Endothelial cell of umbilical vein (primary cell): ENCODE measurements around the gene ANO7. TPM values are rescaled to one million over a fixed set of nuclear protein-coding genes. Genes with fewer than 3 reads are reported as not detected.

Experiments
- BruUV-seq: library from RNA; stranded (reverse); fragments of 400-500 nt; replicated peaks from 2 replicates; lab custom pipeline; 2021; lab: Mats Ljungman, UMichigan
- CTCF ChIA-PET: fragments of 300-600, 350-600 bp; sonication (Branson Sonifier 250); formaldehyde crosslinking; loops from one replicate; lab custom pipeline; 2021; ENCODE audit warnings: antibody characterized with exemption, inconsistent platforms; lab: Charles Lee
- POLR2A ChIA-PET: fragments of 300-600, 350-600 bp; sonication (Branson Sonifier 250); formaldehyde crosslinking; loops from one replicate; lab custom pipeline; 2021; ENCODE audit warnings: antibody characterized with exemption, inconsistent platforms; lab: Charles Lee
- DNase-seq: peaks from one replicate; pipeline ENCODE4 v3.0.0-alpha.2; 2011; ENCODE audit warnings: low read depth, low spot score
- FAIRE-seq: peaks from 2 replicates; lab custom pipeline; 2011; peaks lifted over from hg19 to GRCh38; lab: Jason Lieb, UNC
- H2AFZ ChIP-seq: 2 replicates; pipeline ENCODE4 v1.6.0; 2012; ENCODE audit warnings: low read depth, low read length, control low read depth, inconsistent platforms
- H3K27ac ChIP-seq: 2 replicates; pipeline ENCODE4 v1.5.1; 2011; ENCODE audit warnings: low read depth, mild to moderate bottlenecking, control low read depth, low read length, moderate library complexity; ENCODE audit not compliant: insufficient read depth
- H3K27me3 ChIP-seq, 2 experiments: 2 replicates each; pipeline versions ENCODE4 v1.6.0 to v1.6.1; 2011; ENCODE audit warnings: low read length in 2 of 2, mixed read lengths in 1 of 2; ENCODE audit not compliant: control insufficient read depth in 2 of 2, insufficient read depth in 2 of 2
- H3K36me3 ChIP-seq, 2 experiments: 2 replicates in 1 of 2; 3 replicates in 1 of 2; pipeline ENCODE4 v1.5.1; 2011; ENCODE audit warnings: low read length in 2 of 2, mild to moderate bottlenecking in 1 of 2, moderate library complexity in 1 of 2; ENCODE audit not compliant: control insufficient read depth in 2 of 2, insufficient read depth in 2 of 2; ENCODE audit errors: extremely low read depth in 1 of 2
- H3K4me1 ChIP-seq: 3 replicates; pipeline ENCODE4 v1.5.1; 2011; ENCODE audit warnings: mild to moderate bottlenecking, low read length; ENCODE audit not compliant: control insufficient read depth, insufficient read depth; ENCODE audit errors: extremely low read depth
- H3K4me2 ChIP-seq: 2 replicates; pipeline ENCODE4 v1.6.1; 2011; ENCODE audit warnings: low read length, control low read depth, mixed read lengths; ENCODE audit not compliant: insufficient read depth
- H3K4me3 ChIP-seq, 3 experiments: fragments of 200-600 bp in 1 of 3; sonication (generic), shearing (Covaris generic) in 1 of 3; replicated peaks in 1 of 3; 2 replicates each; pipeline ENCODE4 v1.5.1; 2011 to 2016; ENCODE audit warnings: control low read depth in 3 of 3, low read length in 3 of 3, mild to moderate bottlenecking in 2 of 3, inconsistent platforms in 1 of 3, low read depth in 1 of 3, moderate library complexity in 1 of 3; ENCODE audit not compliant: insufficient read depth in 1 of 3
- H3K79me2 ChIP-seq: 2 replicates; pipeline ENCODE4 v1.6.0; 2012; ENCODE audit warnings: low read length, inconsistent platforms; ENCODE audit not compliant: control insufficient read depth, insufficient read depth
- H3K9ac ChIP-seq: replicated peaks from 2 replicates; pipeline ENCODE3; 2011; ENCODE audit warnings: low read length, control low read depth; ENCODE audit not compliant: insufficient read depth; ENCODE audit errors: extremely low read depth
- H3K9me1 ChIP-seq: replicated peaks from 3 replicates; pipeline ENCODE4 v1.6.0; 2011; ENCODE audit warnings: mild to moderate bottlenecking, low read length; ENCODE audit not compliant: control insufficient read depth, insufficient read depth; ENCODE audit errors: extremely low read depth
- H3K9me3 ChIP-seq: replicated peaks from 2 replicates; pipeline ENCODE4 v1.5.1; 2012; ENCODE audit warnings: low read length, inconsistent platforms; ENCODE audit not compliant: control insufficient read depth, insufficient read depth
- H4K20me1 ChIP-seq: replicated peaks from 2 replicates; pipeline ENCODE3; 2011; ENCODE audit warnings: mild to moderate bottlenecking, low read length; ENCODE audit not compliant: control insufficient read depth, insufficient read depth; ENCODE audit errors: extremely low read depth
- EZH2 ChIP-seq: IDR thresholded peaks from 2 replicates; pipeline ENCODE4 v1.6.1; 2012; ENCODE audit warnings: borderline replicate concordance, low read depth, mild to moderate bottlenecking, moderate library complexity, low read length, inconsistent platforms; ENCODE audit not compliant: severe bottlenecking
- FOS ChIP-seq: IDR thresholded peaks from 2 replicates; pipeline ENCODE4 v1.6.1; 2011; ENCODE audit warnings: mild to moderate bottlenecking, low read length, moderate library complexity, borderline replicate concordance; ENCODE audit not compliant: insufficient read depth
- GATA2 ChIP-seq: IDR thresholded peaks from 2 replicates; pipeline ENCODE4 v1.7.0; 2011; ENCODE audit warnings: low read depth, mild to moderate bottlenecking, moderate library complexity, mixed read lengths, low read length; ENCODE audit not compliant: insufficient read length, insufficient read depth
- JUN ChIP-seq: IDR thresholded peaks from 2 replicates; pipeline ENCODE4 v1.6.1; 2011; ENCODE audit warnings: borderline replicate concordance, low read depth; ENCODE audit not compliant: insufficient read length, insufficient read depth
- MYC ChIP-seq: IDR thresholded peaks from one replicate; pipeline ENCODE4 v1.6.1; 2011; ENCODE audit warnings: mild to moderate bottlenecking, low read depth, low read length
- POLR2A ChIP-seq: IDR thresholded peaks from 2 replicates; pipeline ENCODE4 v1.6.1; 2012; ENCODE audit warnings: low read depth, mild to moderate bottlenecking, control low read depth, low read length
- POLR2AphosphoS5 ChIP-seq: IDR thresholded peaks from 2 replicates; pipeline ENCODE4 v1.6.1; 2012; ENCODE audit warnings: low read depth, mild to moderate bottlenecking, control low read depth, low read length, moderate library complexity; ENCODE audit not compliant: insufficient read depth
- dilution Hi-C: fragments of 300-500 bp; cut with MboI; formaldehyde crosslinking; loops from one replicate; pipeline ENCODE4 v1.15.0; 2019; ENCODE audit warnings: low sequenced_read_pairs; ENCODE audit not compliant: extremely low pct_ligation_motif_present
- intact Hi-C: fragments of 100-400 bp; cut with micrococcal nuclease; formaldehyde crosslinking; loops from one replicate; pipeline ENCODE4 v1.10.0; 2022
- polyA plus RNA-seq, 4 experiments: library from polyadenylated mRNA; depleted of rRNA in 3 of 4; stranded (reverse) in 3 of 4; unstranded in 1 of 4; fragments of >200 nt; gene quantifications; 2 replicates each; pipeline versions ENCODE4 v1.2.1 to v1.2.3, GENCODE V29; 2011 to 2012; ENCODE audit warnings: missing spikeins in 1 of 4
- total RNA-seq: library from RNA; stranded (reverse); gene quantifications from 2 replicates; pipeline ENCODE4 v1.2.3, GENCODE V29; 2021
- TF ChIP-seq, protein P1 (sequence below): IDR thresholded peaks from 2 replicates; pipeline ENCODE4 v1.6.1; 2011; ENCODE audit not compliant: insufficient read depth, insufficient read length
- TF ChIP-seq, protein P2 (sequence below), 2 donors: IDR thresholded peaks; 1 replicate in 1 of 2; 2 replicates in 1 of 2; pipeline ENCODE4 v1.5.1; 2011; ENCODE audit warnings: low read length in 2 of 2, mild to moderate bottlenecking in 2 of 2, moderate library complexity in 2 of 2, control low read depth in 1 of 2, inconsistent platforms in 1 of 2, low read depth in 1 of 2; ENCODE audit not compliant: insufficient read depth in 1 of 2; ENCODE audit errors: extremely low read depth in 1 of 2

The ANO7 gene
- total and polyA plus RNA-seq, 2 donors (not counting 3 experiments of a cell fraction or from before 2014, with no cell fraction given), result 0.81 to 2.5 TPM

DNA sequence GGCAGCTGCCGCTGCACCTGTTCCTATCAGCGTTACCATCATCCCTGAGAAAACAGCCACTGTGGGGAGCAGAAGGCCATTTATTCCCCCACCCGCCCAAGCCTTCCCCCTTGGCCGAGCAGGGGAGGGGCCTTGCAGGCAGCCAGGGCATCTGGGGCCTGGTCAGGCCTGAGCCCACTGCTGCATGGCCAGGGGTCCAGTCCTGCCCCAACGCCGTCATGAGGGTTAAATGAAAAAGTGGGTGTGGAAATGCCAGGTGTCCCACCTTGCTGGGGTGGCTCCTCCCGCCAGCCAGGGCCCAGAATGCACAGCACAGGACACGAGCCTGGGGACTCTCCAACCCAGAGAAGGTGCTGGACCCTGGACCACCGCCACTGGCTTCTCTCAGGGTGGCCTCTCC is 14.2 kb downstream of the ANO7 start:
- no peak for FAIRE-seq
- dilution Hi-C loops (no loop called here), intact Hi-C loops (no loop called here)
- Histone ChIP-seq H3K9me1 (no peaks in the 10 kb centered on the region), H4K20me1 (no peaks in the 10 kb centered on the region), H3K79me2 (no peaks in the 10 kb centered on the region), H3K4me3 (no peak overlapping the region), H3K4me1 (no peaks in the 10 kb centered on the region), H3K36me3 (no peaks in the 10 kb centered on the region), H3K9me3 (no peaks in the 10 kb centered on the region), H3K9ac (no peak overlapping the region), H2AFZ (no peak overlapping the region), H3K27me3 (no peaks in the 10 kb centered on the region), H3K4me2 (no peak overlapping the region), H3K27ac (no peak overlapping the region)
- DNase-seq, result no peak
- ChIA-PET POLR2A (no interaction called here), CTCF (no interaction called here)
- BruUV-seq, result no TSS peak
- TF ChIP-seq, protein P1, sequence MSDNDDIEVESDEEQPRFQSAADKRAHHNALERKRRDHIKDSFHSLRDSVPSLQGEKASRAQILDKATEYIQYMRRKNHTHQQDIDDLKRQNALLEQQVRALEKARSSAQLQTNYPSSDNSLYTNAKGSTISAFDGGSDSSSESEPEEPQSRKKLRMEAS, result no peak
- TF ChIP-seq JUN (no peak), POLR2A (no peak), POLR2AphosphoS5 (no peak), FOS (no peak), GATA2 (no peak), MYC (no peak), EZH2 (no peak)
- TF ChIP-seq, protein P2, sequence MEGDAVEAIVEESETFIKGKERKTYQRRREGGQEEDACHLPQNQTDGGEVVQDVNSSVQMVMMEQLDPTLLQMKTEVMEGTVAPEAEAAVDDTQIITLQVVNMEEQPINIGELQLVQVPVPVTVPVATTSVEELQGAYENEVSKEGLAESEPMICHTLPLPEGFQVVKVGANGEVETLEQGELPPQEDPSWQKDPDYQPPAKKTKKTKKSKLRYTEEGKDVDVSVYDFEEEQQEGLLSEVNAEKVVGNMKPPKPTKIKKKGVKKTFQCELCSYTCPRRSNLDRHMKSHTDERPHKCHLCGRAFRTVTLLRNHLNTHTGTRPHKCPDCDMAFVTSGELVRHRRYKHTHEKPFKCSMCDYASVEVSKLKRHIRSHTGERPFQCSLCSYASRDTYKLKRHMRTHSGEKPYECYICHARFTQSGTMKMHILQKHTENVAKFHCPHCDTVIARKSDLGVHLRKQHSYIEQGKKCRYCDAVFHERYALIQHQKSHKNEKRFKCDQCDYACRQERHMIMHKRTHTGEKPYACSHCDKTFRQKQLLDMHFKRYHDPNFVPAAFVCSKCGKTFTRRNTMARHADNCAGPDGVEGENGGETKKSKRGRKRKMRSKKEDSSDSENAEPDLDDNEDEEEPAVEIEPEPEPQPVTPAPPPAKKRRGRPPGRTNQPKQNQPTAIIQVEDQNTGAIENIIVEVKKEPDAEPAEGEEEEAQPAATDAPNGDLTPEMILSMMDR (IDR thresholded peaks at IDR 0.05; ENCODE audit: extremely low read depth in 1 of 2, insufficient read depth in 1 of 2, low read depth in 1 of 2, low read length in 2 of 2), result no peak
